ENCODE measurements around the gene PLCD3. TPM values are rescaled to one million over a fixed set of nuclear protein-coding genes. Genes with fewer than 3 reads are reported as not detected.

The PLCD3 gene
- total RNA-seq, 6 donors from 2014 or later, result 24.2 to 65.6 (median 50.6) TPM

- H3K27ac ChIP-seq, result no peak overlapping the region
- 67 to 80% methylated on average over 11 of the region's 11 CpGs for WGBS, 2 donors
- no peak for ATAC-seq (ENCODE audit: low FRiP score in 2 of 2)
- no peaks in the 10 kb centered on the region for H3K9me3 ChIP-seq
- H3K36me3 ChIP-seq, result peaks cover 0 to 65% (median 7%) of the 10 kb centered on the region in 4 donors
- no peaks in the 10 kb centered on the region for H3K27me3 ChIP-seq
- DNase-seq, result no peak
- no peak for TF ChIP-seq CTCF (IDR thresholded peaks at IDR 0.05)
- TF ChIP-seq POLR2A (IDR thresholded peaks at IDR 0.05), result no peak
- no peak for TF ChIP-seq EP300 (IDR thresholded peaks at IDR 0.05)
- TF ChIP-seq POLR2AphosphoS5 (IDR thresholded peaks at IDR 0.05), result no peak
- H3K4me3 ChIP-seq, result no peak overlapping the region
- H3K4me1 ChIP-seq, result no peaks in the 10 kb centered on the region
Observed at GRCh38 chr17:45115871-45116270, 16.4 kb downstream of the PLCD3 start.

- no peak for DNase-seq
- WGBS, 2 donors, result 90 to 92% methylated on average over 24 to 26 of the region's 26 CpGs
- TF ChIP-seq POLR2AphosphoS5 (IDR thresholded peaks at IDR 0.05) (no peak), POLR2A (IDR thresholded peaks at IDR 0.05) (no peak), CTCF (IDR thresholded peaks at IDR 0.05) (no peak), EP300 (IDR thresholded peaks at IDR 0.05) (no peak)
Observed at GRCh38 chr17:45115015-45115625, 17.2 kb downstream of the PLCD3 start.

DNA sequence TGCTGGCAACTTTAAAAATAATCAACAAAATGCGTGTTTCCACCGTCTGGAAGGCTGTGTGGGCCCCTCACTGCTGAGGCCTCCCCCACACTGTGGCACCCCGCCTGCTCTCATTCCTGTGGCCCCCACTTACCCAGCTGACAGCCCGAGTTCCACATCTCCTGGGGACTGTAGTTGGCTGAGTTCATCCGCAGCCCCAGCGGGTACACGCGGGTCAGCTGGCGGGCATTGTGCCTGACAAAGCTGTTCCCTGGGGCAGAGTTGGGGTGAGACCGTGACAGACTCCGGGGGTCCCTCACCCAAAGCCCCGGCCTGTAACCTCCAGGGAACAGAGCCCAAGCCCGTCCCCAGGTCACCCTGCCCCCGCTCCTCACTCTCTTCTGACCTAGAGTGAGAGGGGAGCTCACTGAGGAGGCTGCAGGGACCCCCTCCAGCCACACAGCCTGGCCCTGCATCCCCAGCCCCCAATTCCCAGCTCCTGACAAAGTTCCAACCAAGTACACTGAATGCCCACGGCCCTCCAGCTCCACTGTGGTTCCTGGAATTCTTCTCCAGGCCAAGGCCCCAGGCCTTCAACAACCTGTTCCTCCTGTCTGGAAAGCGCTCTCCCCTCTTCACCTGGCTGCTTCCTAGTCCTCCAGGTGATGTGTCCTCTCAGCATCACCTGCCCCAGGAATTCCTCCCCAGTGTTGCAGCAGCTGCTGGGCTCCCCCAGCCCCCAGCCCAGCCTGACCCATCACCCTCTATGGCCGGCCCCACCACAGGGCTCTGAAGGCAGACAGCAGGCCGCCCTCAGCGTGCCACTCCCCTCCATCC lies 18.0 kb downstream of the PLCD3 start:
- Histone ChIP-seq H3K4me3 (no peak overlapping the region), H3K4me1 (no peaks in the 10 kb centered on the region), H3K27ac (no peak overlapping the region), H3K27me3 (no peaks in the 10 kb centered on the region), H3K9me3 (no peaks in the 10 kb centered on the region), H3K36me3 (peaks cover 0 to 49% (median 4%) of the 10 kb centered on the region in 4 donors)
- 88 to 90% methylated on average over 11 to 18 of the region's 19 CpGs for WGBS, 2 donors
- TF ChIP-seq CTCF (IDR thresholded peaks at IDR 0.05) (no peak), EP300 (IDR thresholded peaks at IDR 0.05) (no peak), POLR2AphosphoS5 (IDR thresholded peaks at IDR 0.05) (no peak), POLR2A (IDR thresholded peaks at IDR 0.05) (no peak)
- DNase-seq (no peak), ATAC-seq (ENCODE audit: low FRiP score in 2 of 2) (peak in 1 of 2 donors; percentile 42)

More at GRCh38 chr17:45115015-45115625, 17.2 kb downstream of the PLCD3 start:
- peaks cover 0 to 57% (median 6%) of the 10 kb centered on the region in 4 donors for H3K36me3 ChIP-seq
- ATAC-seq (ENCODE audit: low FRiP score in 2 of 2), result no peak
- H3K27ac ChIP-seq, result no peak overlapping the region
- no peak overlapping the region for H3K4me3 ChIP-seq
- H3K4me1 ChIP-seq, result no peaks in the 10 kb centered on the region
- no peaks in the 10 kb centered on the region for H3K27me3 ChIP-seq
- H3K9me3 ChIP-seq, result no peaks in the 10 kb centered on the region

GRCh38 chr17:45113424-45113754 lies 18.9 kb downstream of the PLCD3 start:
- no peak for TF ChIP-seq POLR2A (IDR thresholded peaks at IDR 0.05)
- no peak for TF ChIP-seq CTCF (IDR thresholded peaks at IDR 0.05)
- no peak for TF ChIP-seq POLR2AphosphoS5 (IDR thresholded peaks at IDR 0.05)
- TF ChIP-seq EP300 (IDR thresholded peaks at IDR 0.05), result no peak
- Histone ChIP-seq H3K9me3 (no peaks in the 10 kb centered on the region), H3K4me1 (no peaks in the 10 kb centered on the region), H3K4me3 (no peak overlapping the region), H3K36me3 (peaks cover 0 to 45% (median 6%) of the 10 kb centered on the region in 4 donors), H3K27me3 (no peaks in the 10 kb centered on the region), H3K27ac (no peak overlapping the region)
- ATAC-seq (ENCODE audit: low FRiP score in 2 of 2), result no peak
- 86 to 92% methylated on average over 4 to 9 of the region's 9 CpGs for WGBS, 2 donors
- DNase-seq, result no peak

All from upper lobe of left lung (tissue), 6 donors.